BJ (cell line): Measurements from ENCODE around the gene TAF1C. TPM values are rescaled to one million over a fixed set of nuclear protein-coding genes. Genes with fewer than 3 reads are reported as not detected.

Experiments
- CTCF ChIA-PET: fragments of 350-600 bp; formaldehyde crosslinking; extraction: SDS; loops from one replicate; lab custom pipeline; 2021; ENCODE audit warnings: antibody characterized with exemption, inconsistent platforms; lab: Yijun Ruan, JAX
- POLR2A ChIA-PET: fragments of 300-600 bp; sonication (Branson Sonifier 250); formaldehyde crosslinking; extraction: SDS; loops from one replicate; lab custom pipeline; 2021; ENCODE audit warnings: antibody characterized with exemption; lab: Charles Lee
- DNase-seq: peaks from one replicate; pipeline ENCODE4 v3.0.0-alpha.2; 2011; ENCODE audit warnings: low read depth
- H3K27me3 ChIP-seq: 2 replicates; pipeline ENCODE4 v1.6.0; 2011; ENCODE audit warnings: low read length; ENCODE audit not compliant: control insufficient read depth, insufficient read depth
- H3K36me3 ChIP-seq: 2 replicates; pipeline ENCODE4 v1.5.1; 2011; ENCODE audit warnings: low read length; ENCODE audit not compliant: control insufficient read depth, insufficient read depth
- H3K4me3 ChIP-seq: 2 replicates; pipeline ENCODE4 v1.5.1; 2011; ENCODE audit warnings: low read depth, mild to moderate bottlenecking, control low read depth, low read length
- polyA plus RNA-seq: library from polyadenylated mRNA; depleted of rRNA; stranded (reverse); fragments of >200 nt; gene quantifications from 2 replicates; pipeline ENCODE4 v1.2.3, GENCODE V29; 2011
- TF ChIP-seq, protein P1 (sequence below): IDR thresholded peaks from 2 replicates; pipeline ENCODE4 v1.5.1; 2011; ENCODE audit warnings: low read depth, mild to moderate bottlenecking, control low read depth, inconsistent platforms, low read length, moderate library complexity; ENCODE audit not compliant: insufficient read depth

The TAF1C gene
- polyA plus RNA-seq, 1 experiment = 23.4 TPM

DNA sequence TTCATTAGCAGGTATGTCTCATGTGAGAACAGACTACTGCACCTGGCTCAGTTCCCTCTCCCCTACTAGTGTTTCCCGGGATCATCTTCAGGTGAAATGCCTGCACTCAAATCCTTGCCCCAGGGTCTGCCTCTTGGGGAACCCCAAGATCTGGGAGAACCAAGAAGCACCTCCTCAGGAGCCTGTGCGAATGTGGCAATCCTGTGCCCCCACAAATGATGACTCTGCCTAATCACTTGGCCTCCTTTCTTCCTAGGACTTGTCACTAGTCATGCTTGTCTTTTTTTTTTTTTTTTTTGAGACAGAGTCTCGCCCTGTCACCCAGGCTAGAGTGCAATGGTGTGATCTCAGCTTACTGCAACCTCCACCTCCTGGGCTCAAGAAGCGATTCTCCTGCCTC, 25.8 kb upstream of the TAF1C start:
- ChIA-PET POLR2A (no interaction called here), CTCF (no interaction called here)
- TF ChIP-seq, protein P1, sequence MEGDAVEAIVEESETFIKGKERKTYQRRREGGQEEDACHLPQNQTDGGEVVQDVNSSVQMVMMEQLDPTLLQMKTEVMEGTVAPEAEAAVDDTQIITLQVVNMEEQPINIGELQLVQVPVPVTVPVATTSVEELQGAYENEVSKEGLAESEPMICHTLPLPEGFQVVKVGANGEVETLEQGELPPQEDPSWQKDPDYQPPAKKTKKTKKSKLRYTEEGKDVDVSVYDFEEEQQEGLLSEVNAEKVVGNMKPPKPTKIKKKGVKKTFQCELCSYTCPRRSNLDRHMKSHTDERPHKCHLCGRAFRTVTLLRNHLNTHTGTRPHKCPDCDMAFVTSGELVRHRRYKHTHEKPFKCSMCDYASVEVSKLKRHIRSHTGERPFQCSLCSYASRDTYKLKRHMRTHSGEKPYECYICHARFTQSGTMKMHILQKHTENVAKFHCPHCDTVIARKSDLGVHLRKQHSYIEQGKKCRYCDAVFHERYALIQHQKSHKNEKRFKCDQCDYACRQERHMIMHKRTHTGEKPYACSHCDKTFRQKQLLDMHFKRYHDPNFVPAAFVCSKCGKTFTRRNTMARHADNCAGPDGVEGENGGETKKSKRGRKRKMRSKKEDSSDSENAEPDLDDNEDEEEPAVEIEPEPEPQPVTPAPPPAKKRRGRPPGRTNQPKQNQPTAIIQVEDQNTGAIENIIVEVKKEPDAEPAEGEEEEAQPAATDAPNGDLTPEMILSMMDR = no peak
- H3K4me3 ChIP-seq = no peak overlapping the region
- peaks cover 1% of the 10 kb centered on the region; the same call in 1 of the 2 replicates for H3K27me3 ChIP-seq
- no peaks in the 10 kb centered on the region for H3K36me3 ChIP-seq
- DNase-seq = no peak

DNA sequence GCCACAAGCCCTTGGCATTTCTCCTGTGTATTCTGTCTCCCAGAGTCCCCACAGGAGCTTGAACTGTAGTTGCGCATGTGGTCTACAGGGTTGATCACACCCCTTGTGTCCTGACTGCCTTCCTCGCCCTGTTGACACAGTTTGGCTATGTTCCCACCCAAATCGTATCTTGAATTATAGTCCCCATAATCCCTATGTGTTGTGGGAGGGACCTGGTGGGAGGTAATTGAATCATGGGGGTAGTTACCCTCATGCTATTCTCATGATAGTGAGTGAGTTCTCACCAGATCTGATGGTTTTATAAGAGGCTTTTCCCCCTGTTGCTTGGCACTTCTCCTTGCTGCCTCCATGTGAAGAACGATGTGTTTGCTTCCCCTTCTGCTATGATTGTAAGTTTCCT, 25.3 kb upstream of the TAF1C start:
- POLR2A ChIA-PET = no interaction called here

GRCh38 chr16:84209989-84210388, 23.1 kb upstream of the TAF1C start:
- H3K4me3 ChIP-seq = no peak overlapping the region
- no peaks in the 10 kb centered on the region for H3K36me3 ChIP-seq
- DNase-seq = no peak
- no peaks in the 10 kb centered on the region; the same call in none of the 2 replicates for H3K27me3 ChIP-seq
- CTCF ChIA-PET = no interaction called here
- POLR2A ChIA-PET = no interaction called here
- TF ChIP-seq, protein P1 = no peak

More for the DNA sequence above, 25.3 kb upstream of the TAF1C start:
- CTCF ChIA-PET = interaction anchor here (0.9 kb wide), 1 partner anchor 95 kb away, joined by 3 read pairs; the partner anchor contains the start of gene MBTPS1
- Histone ChIP-seq H3K4me3 (no peak overlapping the region), H3K36me3 (no peaks in the 10 kb centered on the region), H3K27me3 (no peaks in the 10 kb centered on the region; the same call in 1 of the 2 replicates)
- TF ChIP-seq, protein P1 = no peak
- no peak for DNase-seq

GRCh38 chr16:84207879-84208278, 21.0 kb upstream of the TAF1C start:
- Histone ChIP-seq H3K36me3 (no peaks in the 10 kb centered on the region), H3K4me3 (no peak overlapping the region), H3K27me3 (no peaks in the 10 kb centered on the region; the same call in none of the 2 replicates)
- no peak for DNase-seq
- CTCF ChIA-PET = interaction anchor here (0.6 to 0.8 kb wide), 2 partner anchors 21 to 248 kb away, joined by 3 read pairs; partner anchors contain the start of gene TAF1C
- TF ChIP-seq, protein P1 = no peak
- POLR2A ChIA-PET = no interaction called here

GRCh38 chr16:84207251-84207650, 20.4 kb upstream of the TAF1C start:
- H3K36me3 ChIP-seq = no peaks in the 10 kb centered on the region
- no peaks in the 10 kb centered on the region; the same call in none of the 2 replicates for H3K27me3 ChIP-seq
- POLR2A ChIA-PET = no interaction called here
- TF ChIP-seq, protein P1 = no peak
- H3K4me3 ChIP-seq = no peak overlapping the region
- CTCF ChIA-PET = interaction anchor here (0.6 kb wide), 1 partner anchor 249 kb away, joined by 3 read pairs; no protein-coding TSS in a partner anchor
- no peak for DNase-seq
